A549 (cell line): ENCODE results near the gene CARD19. TPM values are rescaled to one million over a fixed set of nuclear protein-coding genes. Genes with fewer than 3 reads are reported as not detected.

Experiments used
- ATAC-seq, 2 experiments: fragments of 200-7000 bp in 1 of 2; fragments of >200 bp in 1 of 2; cut with Nextera tagmentation in 1 of 2; cut with Tn5 transposase in 1 of 2; 3 replicates each; pipeline versions ENCODE4 v1.8.0 to v1.9.1; 2018 to 2020; ENCODE audit warnings: mild to moderate bottlenecking in 1 of 2, moderate library complexity in 1 of 2
- CTCF ChIA-PET: fragments of 300-600 bp; sonication (Branson Sonifier 250); formaldehyde crosslinking; extraction: SDS; loops from one replicate; lab custom pipeline; 2021; ENCODE audit warnings: antibody characterized with exemption, inconsistent platforms; lab: Yijun Ruan, JAX
- POLR2A ChIA-PET: fragments of 350-600 bp; formaldehyde crosslinking; extraction: SDS; loops from one replicate; lab custom pipeline; 2021; ENCODE audit warnings: antibody characterized with exemption, inconsistent platforms; lab: Yijun Ruan, JAX
- DNase-seq, 2 experiments: peaks; one replicate each; pipeline versions ENCODE4 v3.0.0 to v3.0.0-alpha.2; 2011 to 2016; ENCODE audit warnings: low read depth in 1 of 2, low spot score in 1 of 2
- FAIRE-seq: peaks from 2 replicates; lab custom pipeline; 2011; peaks lifted over from hg19 to GRCh38; lab: Jason Lieb, UNC
- H3K27ac ChIP-seq, 2 experiments: fragments of >200 bp; sonication (Bioruptor Twin); formaldehyde crosslinking; 3 replicates each; pipeline ENCODE4 v1.5.1; 2016 to 2017
- H3K4me1 ChIP-seq: fragments of >200 bp; sonication (Bioruptor Twin); formaldehyde crosslinking; 3 replicates; pipeline ENCODE4 v1.6.1; 2016
- H3K4me2 ChIP-seq: fragments of >200 bp; sonication (Bioruptor Twin); formaldehyde crosslinking; 3 replicates; pipeline ENCODE4 v1.6.1; 2016
- H3K4me3 ChIP-seq: fragments of >200 bp; sonication (Bioruptor Twin); formaldehyde crosslinking; 3 replicates; pipeline ENCODE4 v1.5.1; 2016
- H3K9me3 ChIP-seq: fragments of >200 bp; sonication (Bioruptor Twin); formaldehyde crosslinking; 3 replicates; pipeline ENCODE4 v1.6.1; 2016
- BCL3 ChIP-seq: fragments of >200 bp; sonication (Bioruptor Twin); formaldehyde crosslinking; IDR thresholded peaks from 3 replicates; pipeline ENCODE4 v1.6.1; 2016
- CEBPB ChIP-seq, 2 experiments: fragments of >200 bp in 1 of 2; sonication (Bioruptor Twin) in 1 of 2; formaldehyde crosslinking in 1 of 2; IDR thresholded peaks; 2 replicates each; pipeline ENCODE4 v1.6.1; 2012 to 2016
- CHD2 ChIP-seq: fragments of 150-350 bp; IDR thresholded peaks from 2 replicates; pipeline ENCODE4 v1.6.1; 2014; ENCODE audit warnings: low read length; ENCODE audit not compliant: partially characterized antibody
- EHMT2 ChIP-seq: fragments of 200-600 bp; sonication (generic); IDR thresholded peaks from 2 replicates; pipeline ENCODE4 v1.6.1; 2016; ENCODE audit warnings: antibody characterized with exemption, low read depth, mild to moderate bottlenecking, moderate library complexity
- ESRRA ChIP-seq: fragments of 150-350 bp; IDR thresholded peaks from 2 replicates; pipeline ENCODE4 v1.6.1; 2014; ENCODE audit warnings: mild to moderate bottlenecking, low read length, borderline replicate concordance
- FOSB ChIP-seq: fragments of 250-450 bp; sonication (Bioruptor Pico); IDR thresholded peaks from 2 replicates; pipeline ENCODE4 v1.5.0; 2020; ENCODE audit warnings: mild to moderate bottlenecking, moderate library complexity
- FOSL2 ChIP-seq, 2 experiments: fragments of 450-650 bp in 1 of 2; fragments of >200 bp in 1 of 2; sonication (Bioruptor Twin) in 1 of 2; formaldehyde crosslinking; IDR thresholded peaks; 2 replicates each; pipeline versions ENCODE4 v1.5.0 to v1.6.1; 2016 to 2020; ENCODE audit warnings: mild to moderate bottlenecking in 1 of 2, moderate library complexity in 1 of 2
- HOXB5 ChIP-seq: fragments of 250-450 bp; sonication (Bioruptor Pico); IDR thresholded peaks from 2 replicates; pipeline ENCODE4 v1.5.0; 2020; ENCODE audit warnings: mild to moderate bottlenecking, moderate library complexity
- JUNB ChIP-seq: fragments of >200 bp; sonication (Bioruptor Twin); formaldehyde crosslinking; IDR thresholded peaks from 2 replicates; pipeline ENCODE4 v1.6.1; 2016
- KDM5A ChIP-seq: fragments of 200-600 bp; sonication (generic); IDR thresholded peaks from 2 replicates; pipeline ENCODE4 v1.6.1; 2016; ENCODE audit warnings: antibody characterized with exemption, mild to moderate bottlenecking
- MAX ChIP-seq: IDR thresholded peaks from 2 replicates; pipeline ENCODE4 v1.6.1; 2012
- RCOR1 ChIP-seq: fragments of 150-350 bp; IDR thresholded peaks from 2 replicates; pipeline ENCODE4 v1.6.1; 2014; ENCODE audit warnings: antibody characterized with exemption, low read length, low read depth
- RNF2 ChIP-seq: fragments of 200-600 bp; sonication (generic); IDR thresholded peaks from 2 replicates; pipeline ENCODE4 v1.6.1; 2016; ENCODE audit warnings: low read depth, mild to moderate bottlenecking, antibody characterized with exemption, moderate library complexity, borderline replicate concordance
- ZFP36 ChIP-seq: fragments of 450-650 bp; IDR thresholded peaks from 2 replicates; pipeline ENCODE4 v1.6.1; 2014; ENCODE audit warnings: borderline replicate concordance; ENCODE audit not compliant: partially characterized antibody
- ZNF302 ChIP-seq: fragments of 250-450 bp; sonication (Bioruptor Pico); IDR thresholded peaks from 2 replicates; pipeline ENCODE4 v1.9.0; 2021; ENCODE audit warnings: inconsistent platforms, mild to moderate bottlenecking, moderate library complexity
- WGBS: methylation state at CpG from one replicate; pipeline ENCODE4 v1.1.6; 2017; ENCODE audit errors: missing lambda C conversion rate; 5-methylcytosine and 5-hydroxymethylcytosine counted together
- polyA plus RNA-seq, 4 experiments: library from polyadenylated mRNA; depleted of rRNA in 3 of 4; stranded (reverse); fragments of >200 nt; fragmentation: RNase III in 1 of 4; extraction: RNeasy Plus Mini Kit Qiagen cat#74134 plus additional on column Dnase treatment in 1 of 4; gene quantifications; 2 replicates in 3 of 4; 3 replicates in 1 of 4; pipeline ENCODE4 v1.2.3, GENCODE V29; 2011 to 2017
- TF ChIP-seq, protein P1 (sequence below): fragments of 250-450 bp; sonication (Bioruptor Pico); IDR thresholded peaks from 2 replicates; pipeline ENCODE4 v1.5.0; 2021; ENCODE audit warnings: mild to moderate bottlenecking, moderate library complexity, borderline replicate concordance
- TF ChIP-seq, protein P2 (sequence below): fragments of >200 bp; sonication (Bioruptor Twin); formaldehyde crosslinking; IDR thresholded peaks from 2 replicates; pipeline ENCODE4 v1.6.1; 2016
- TF ChIP-seq, protein P3 (sequence below): fragments of 200-600 bp; sonication (generic); IDR thresholded peaks from 2 replicates; pipeline ENCODE4 v1.6.1; 2016; ENCODE audit warnings: antibody characterized with exemption, mild to moderate bottlenecking, moderate library complexity

CARD19 gene
- polyA plus RNA-seq, 2 of the 4 experiments (the other 2 are of a cell fraction), result 27.6 to 30.3 TPM

DNA sequence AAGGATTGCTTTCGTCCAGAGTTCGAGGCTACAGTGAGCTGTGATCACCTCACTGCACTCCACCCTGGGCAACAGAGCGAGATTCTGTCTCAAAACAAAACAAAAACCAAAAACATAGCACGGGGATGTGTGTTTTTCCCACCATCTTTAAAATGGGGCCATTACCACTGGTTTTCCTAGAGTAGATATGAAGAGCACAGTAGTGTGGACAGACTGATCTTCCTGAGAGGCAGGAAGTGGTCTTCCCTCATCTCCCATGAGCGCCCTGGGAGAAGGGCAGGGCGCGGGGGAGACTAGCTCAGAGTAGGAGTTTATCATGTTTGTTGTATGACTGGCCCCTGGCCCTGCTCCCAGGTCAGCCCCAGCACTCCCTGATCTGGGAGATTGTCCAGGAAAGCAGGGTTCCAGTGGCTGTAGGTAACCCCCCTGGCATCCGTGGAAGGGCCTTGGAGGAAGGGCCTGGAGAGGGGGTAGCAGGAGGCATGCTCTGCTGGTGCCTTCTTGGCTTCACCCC is 35.2 kb upstream of the CARD19 start:
- ATAC-seq (peak in 1 of 2 experiments; percentile 69; a peak in 3 of 6 replicates), DNase-seq (peak in 1 of 2 experiments; percentile 49), FAIRE-seq (no peak)
- H3K4me3 ChIP-seq, result no peak overlapping the region
- peak overlapping the region; percentile 48 for H3K4me2 ChIP-seq
- CTCF ChIA-PET, result no interaction called here
- H3K27ac ChIP-seq, result peak overlapping the region in 1 of 2 experiments; percentile 33; a peak in 3 of 6 replicates
- WGBS, result 66% methylated on average over 7 of the region's 8 CpGs
- H3K4me1 ChIP-seq, result peaks cover 18% of the 10 kb centered on the region
- TF ChIP-seq, protein P1, sequence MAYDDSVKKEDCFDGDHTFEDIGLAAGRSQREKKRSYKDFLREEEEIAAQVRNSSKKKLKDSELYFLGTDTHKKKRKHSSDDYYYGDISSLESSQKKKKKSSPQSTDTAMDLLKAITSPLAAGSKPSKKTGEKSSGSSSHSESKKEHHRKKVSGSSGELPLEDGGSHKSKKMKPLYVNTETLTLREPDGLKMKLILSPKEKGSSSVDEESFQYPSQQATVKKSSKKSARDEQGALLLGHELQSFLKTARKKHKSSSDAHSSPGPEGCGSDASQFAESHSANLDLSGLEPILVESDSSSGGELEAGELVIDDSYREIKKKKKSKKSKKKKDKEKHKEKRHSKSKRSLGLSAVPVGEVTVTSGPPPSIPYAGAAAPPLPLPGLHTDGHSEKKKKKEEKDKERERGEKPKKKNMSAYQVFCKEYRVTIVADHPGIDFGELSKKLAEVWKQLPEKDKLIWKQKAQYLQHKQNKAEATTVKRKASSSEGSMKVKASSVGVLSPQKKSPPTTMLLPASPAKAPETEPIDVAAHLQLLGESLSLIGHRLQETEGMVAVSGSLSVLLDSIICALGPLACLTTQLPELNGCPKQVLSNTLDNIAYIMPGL, result no peak
- TF ChIP-seq CHD2, result no peak
- no peak for TF ChIP-seq BCL3
- no peak for TF ChIP-seq FOSL2 (IDR thresholded peaks at IDR 0.05)
- TF ChIP-seq FOSL2 (CRISPR knock-in tag; IDR thresholded peaks at IDR 0.05), result no peak
- TF ChIP-seq, protein P2, sequence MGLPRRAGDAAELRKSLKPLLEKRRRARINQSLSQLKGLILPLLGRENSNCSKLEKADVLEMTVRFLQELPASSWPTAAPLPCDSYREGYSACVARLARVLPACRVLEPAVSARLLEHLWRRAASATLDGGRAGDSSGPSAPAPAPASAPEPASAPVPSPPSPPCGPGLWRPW, result no peak
- no peak for TF ChIP-seq EHMT2
- no peak for TF ChIP-seq CEBPB (IDR thresholded peaks at IDR 0.05)
- no peak for TF ChIP-seq MAX
- TF ChIP-seq, protein P3, sequence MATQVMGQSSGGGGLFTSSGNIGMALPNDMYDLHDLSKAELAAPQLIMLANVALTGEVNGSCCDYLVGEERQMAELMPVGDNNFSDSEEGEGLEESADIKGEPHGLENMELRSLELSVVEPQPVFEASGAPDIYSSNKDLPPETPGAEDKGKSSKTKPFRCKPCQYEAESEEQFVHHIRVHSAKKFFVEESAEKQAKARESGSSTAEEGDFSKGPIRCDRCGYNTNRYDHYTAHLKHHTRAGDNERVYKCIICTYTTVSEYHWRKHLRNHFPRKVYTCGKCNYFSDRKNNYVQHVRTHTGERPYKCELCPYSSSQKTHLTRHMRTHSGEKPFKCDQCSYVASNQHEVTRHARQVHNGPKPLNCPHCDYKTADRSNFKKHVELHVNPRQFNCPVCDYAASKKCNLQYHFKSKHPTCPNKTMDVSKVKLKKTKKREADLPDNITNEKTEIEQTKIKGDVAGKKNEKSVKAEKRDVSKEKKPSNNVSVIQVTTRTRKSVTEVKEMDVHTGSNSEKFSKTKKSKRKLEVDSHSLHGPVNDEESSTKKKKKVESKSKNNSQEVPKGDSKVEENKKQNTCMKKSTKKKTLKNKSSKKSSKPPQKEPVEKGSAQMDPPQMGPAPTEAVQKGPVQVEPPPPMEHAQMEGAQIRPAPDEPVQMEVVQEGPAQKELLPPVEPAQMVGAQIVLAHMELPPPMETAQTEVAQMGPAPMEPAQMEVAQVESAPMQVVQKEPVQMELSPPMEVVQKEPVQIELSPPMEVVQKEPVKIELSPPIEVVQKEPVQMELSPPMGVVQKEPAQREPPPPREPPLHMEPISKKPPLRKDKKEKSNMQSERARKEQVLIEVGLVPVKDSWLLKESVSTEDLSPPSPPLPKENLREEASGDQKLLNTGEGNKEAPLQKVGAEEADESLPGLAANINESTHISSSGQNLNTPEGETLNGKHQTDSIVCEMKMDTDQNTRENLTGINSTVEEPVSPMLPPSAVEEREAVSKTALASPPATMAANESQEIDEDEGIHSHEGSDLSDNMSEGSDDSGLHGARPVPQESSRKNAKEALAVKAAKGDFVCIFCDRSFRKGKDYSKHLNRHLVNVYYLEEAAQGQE, result no peak
- no peak for TF ChIP-seq ESRRA
- no peak for TF ChIP-seq ZNF302
- TF ChIP-seq FOSB (CRISPR knock-in tag), result no peak
- no peak for TF ChIP-seq ZFP36
- no peak for TF ChIP-seq KDM5A
- no peak for TF ChIP-seq HOXB5 (CRISPR knock-in tag)
- no peak for TF ChIP-seq RNF2
- no peak for TF ChIP-seq JUNB
- TF ChIP-seq, all 56 proteins: peak for 0
- POLR2A ChIA-PET, result no interaction called here
- no peaks in the 10 kb centered on the region for H3K9me3 ChIP-seq

GRCh38 chr9:93061260-93061751 is 34.7 kb upstream of the CARD19 start:
- POLR2A ChIA-PET, result no interaction called here
- CTCF ChIA-PET, result no interaction called here
- peak overlapping the region in 1 of 2 experiments; percentile 33; a peak in 2 of 6 replicates for H3K27ac ChIP-seq
- peaks cover 18% of the 10 kb centered on the region for H3K4me1 ChIP-seq
- ATAC-seq (no peak), DNase-seq (no peak), FAIRE-seq (no peak)
- peak; percentile 67 for TF ChIP-seq ZFP36
- no peak for TF ChIP-seq CEBPB (IDR thresholded peaks at IDR 0.05)
- no peak for TF ChIP-seq RCOR1
- H3K4me3 ChIP-seq, result no peak overlapping the region
- 80% methylated on average over 4 of the region's 4 CpGs for WGBS
- H3K4me2 ChIP-seq, result peak overlapping the region; percentile 48
- no peaks in the 10 kb centered on the region for H3K9me3 ChIP-seq
